Endothelial cell of umbilical vein (primary cell): ENCODE measurements around the gene TECPR2. TPM values are rescaled to one million over a fixed set of nuclear protein-coding genes. Genes with fewer than 3 reads are reported as not detected.

Source experiments
- BruUV-seq: library from RNA; stranded (reverse); fragments of 400-500 nt; replicated peaks from 2 replicates; lab custom pipeline; 2021; lab: Mats Ljungman, UMichigan
- CTCF ChIA-PET: fragments of 300-600, 350-600 bp; sonication (Branson Sonifier 250); formaldehyde crosslinking; loops from one replicate; lab custom pipeline; 2021; ENCODE audit warnings: antibody characterized with exemption, inconsistent platforms; lab: Charles Lee
- POLR2A ChIA-PET: fragments of 300-600, 350-600 bp; sonication (Branson Sonifier 250); formaldehyde crosslinking; loops from one replicate; lab custom pipeline; 2021; ENCODE audit warnings: antibody characterized with exemption, inconsistent platforms; lab: Charles Lee
- DNase-seq: peaks from one replicate; pipeline ENCODE4 v3.0.0-alpha.2; 2011; ENCODE audit warnings: low read depth, low spot score
- FAIRE-seq: peaks from 2 replicates; lab custom pipeline; 2011; peaks lifted over from hg19 to GRCh38; lab: Jason Lieb, UNC
- H2AFZ ChIP-seq: 2 replicates; pipeline ENCODE4 v1.6.0; 2012; ENCODE audit warnings: low read depth, low read length, control low read depth, inconsistent platforms
- H3K27ac ChIP-seq: 2 replicates; pipeline ENCODE4 v1.5.1; 2011; ENCODE audit warnings: low read depth, mild to moderate bottlenecking, control low read depth, low read length, moderate library complexity; ENCODE audit not compliant: insufficient read depth
- H3K27me3 ChIP-seq, 2 experiments: 2 replicates each; pipeline versions ENCODE4 v1.6.0 to v1.6.1; 2011; ENCODE audit warnings: low read length in 2 of 2, mixed read lengths in 1 of 2; ENCODE audit not compliant: control insufficient read depth in 2 of 2, insufficient read depth in 2 of 2
- H3K36me3 ChIP-seq, 2 experiments: 2 replicates in 1 of 2; 3 replicates in 1 of 2; pipeline ENCODE4 v1.5.1; 2011; ENCODE audit warnings: low read length in 2 of 2, mild to moderate bottlenecking in 1 of 2, moderate library complexity in 1 of 2; ENCODE audit not compliant: control insufficient read depth in 2 of 2, insufficient read depth in 2 of 2; ENCODE audit errors: extremely low read depth in 1 of 2
- H3K4me1 ChIP-seq: 3 replicates; pipeline ENCODE4 v1.5.1; 2011; ENCODE audit warnings: mild to moderate bottlenecking, low read length; ENCODE audit not compliant: control insufficient read depth, insufficient read depth; ENCODE audit errors: extremely low read depth
- H3K4me2 ChIP-seq: 2 replicates; pipeline ENCODE4 v1.6.1; 2011; ENCODE audit warnings: low read length, control low read depth, mixed read lengths; ENCODE audit not compliant: insufficient read depth
- H3K4me3 ChIP-seq, 3 experiments: fragments of 200-600 bp in 1 of 3; sonication (generic), shearing (Covaris generic) in 1 of 3; replicated peaks in 1 of 3; 2 replicates each; pipeline ENCODE4 v1.5.1; 2011 to 2016; ENCODE audit warnings: control low read depth in 3 of 3, low read length in 3 of 3, mild to moderate bottlenecking in 2 of 3, inconsistent platforms in 1 of 3, low read depth in 1 of 3, moderate library complexity in 1 of 3; ENCODE audit not compliant: insufficient read depth in 1 of 3
- H3K79me2 ChIP-seq: 2 replicates; pipeline ENCODE4 v1.6.0; 2012; ENCODE audit warnings: low read length, inconsistent platforms; ENCODE audit not compliant: control insufficient read depth, insufficient read depth
- H3K9ac ChIP-seq: replicated peaks from 2 replicates; pipeline ENCODE3; 2011; ENCODE audit warnings: low read length, control low read depth; ENCODE audit not compliant: insufficient read depth; ENCODE audit errors: extremely low read depth
- H3K9me1 ChIP-seq: replicated peaks from 3 replicates; pipeline ENCODE4 v1.6.0; 2011; ENCODE audit warnings: mild to moderate bottlenecking, low read length; ENCODE audit not compliant: control insufficient read depth, insufficient read depth; ENCODE audit errors: extremely low read depth
- H3K9me3 ChIP-seq: replicated peaks from 2 replicates; pipeline ENCODE4 v1.5.1; 2012; ENCODE audit warnings: low read length, inconsistent platforms; ENCODE audit not compliant: control insufficient read depth, insufficient read depth
- H4K20me1 ChIP-seq: replicated peaks from 2 replicates; pipeline ENCODE3; 2011; ENCODE audit warnings: mild to moderate bottlenecking, low read length; ENCODE audit not compliant: control insufficient read depth, insufficient read depth; ENCODE audit errors: extremely low read depth
- CTCF ChIP-seq, 2 donors: IDR thresholded peaks; 1 replicate in 1 of 2; 2 replicates in 1 of 2; pipeline ENCODE4 v1.5.1; 2011; ENCODE audit warnings: low read length in 2 of 2, mild to moderate bottlenecking in 2 of 2, moderate library complexity in 2 of 2, control low read depth in 1 of 2, inconsistent platforms in 1 of 2, low read depth in 1 of 2; ENCODE audit not compliant: insufficient read depth in 1 of 2; ENCODE audit errors: extremely low read depth in 1 of 2
- EZH2 ChIP-seq: IDR thresholded peaks from 2 replicates; pipeline ENCODE4 v1.6.1; 2012; ENCODE audit warnings: borderline replicate concordance, low read depth, mild to moderate bottlenecking, moderate library complexity, low read length, inconsistent platforms; ENCODE audit not compliant: severe bottlenecking
- FOS ChIP-seq: IDR thresholded peaks from 2 replicates; pipeline ENCODE4 v1.6.1; 2011; ENCODE audit warnings: mild to moderate bottlenecking, low read length, moderate library complexity, borderline replicate concordance; ENCODE audit not compliant: insufficient read depth
- GATA2 ChIP-seq: IDR thresholded peaks from 2 replicates; pipeline ENCODE4 v1.7.0; 2011; ENCODE audit warnings: low read depth, mild to moderate bottlenecking, moderate library complexity, mixed read lengths, low read length; ENCODE audit not compliant: insufficient read length, insufficient read depth
- JUN ChIP-seq: IDR thresholded peaks from 2 replicates; pipeline ENCODE4 v1.6.1; 2011; ENCODE audit warnings: borderline replicate concordance, low read depth; ENCODE audit not compliant: insufficient read length, insufficient read depth
- MAX ChIP-seq: IDR thresholded peaks from 2 replicates; pipeline ENCODE4 v1.6.1; 2011; ENCODE audit not compliant: insufficient read depth, insufficient read length
- MYC ChIP-seq: IDR thresholded peaks from one replicate; pipeline ENCODE4 v1.6.1; 2011; ENCODE audit warnings: mild to moderate bottlenecking, low read depth, low read length
- POLR2A ChIP-seq: IDR thresholded peaks from 2 replicates; pipeline ENCODE4 v1.6.1; 2012; ENCODE audit warnings: low read depth, mild to moderate bottlenecking, control low read depth, low read length
- POLR2AphosphoS5 ChIP-seq: IDR thresholded peaks from 2 replicates; pipeline ENCODE4 v1.6.1; 2012; ENCODE audit warnings: low read depth, mild to moderate bottlenecking, control low read depth, low read length, moderate library complexity; ENCODE audit not compliant: insufficient read depth
- dilution Hi-C: fragments of 300-500 bp; cut with MboI; formaldehyde crosslinking; loops from one replicate; pipeline ENCODE4 v1.15.0; 2019; ENCODE audit warnings: low sequenced_read_pairs; ENCODE audit not compliant: extremely low pct_ligation_motif_present
- intact Hi-C: fragments of 100-400 bp; cut with micrococcal nuclease; formaldehyde crosslinking; loops from one replicate; pipeline ENCODE4 v1.10.0; 2022
- polyA plus RNA-seq, 4 experiments: library from polyadenylated mRNA; depleted of rRNA in 3 of 4; stranded (reverse) in 3 of 4; unstranded in 1 of 4; fragments of >200 nt; gene quantifications; 2 replicates each; pipeline versions ENCODE4 v1.2.1 to v1.2.3, GENCODE V29; 2011 to 2012; ENCODE audit warnings: missing spikeins in 1 of 4
- total RNA-seq: library from RNA; stranded (reverse); gene quantifications from 2 replicates; pipeline ENCODE4 v1.2.3, GENCODE V29; 2021

The TECPR2 gene
- total and polyA plus RNA-seq, 2 donors (not counting 3 experiments of a cell fraction or from before 2014, with no cell fraction given): 8.9 to 21.5 TPM

GRCh38 chr14:102479777-102480176 lies 117.0 kb downstream of the TECPR2 start:
- Histone ChIP-seq H4K20me1 (no peaks in the 10 kb centered on the region), H3K4me3 (no peak overlapping the region), H2AFZ (no peak overlapping the region), H3K9ac (no peak overlapping the region), H3K9me1 (no peaks in the 10 kb centered on the region), H3K4me2 (no peak overlapping the region), H3K79me2 (no peaks in the 10 kb centered on the region), H3K27ac (no peak overlapping the region), H3K36me3 (no peaks in the 10 kb centered on the region), H3K4me1 (no peaks in the 10 kb centered on the region), H3K27me3 (no peaks in the 10 kb centered on the region), H3K9me3 (no peaks in the 10 kb centered on the region)
- CTCF ChIA-PET: no interaction called here
- intact Hi-C loops (no loop called here), dilution Hi-C loops (no loop called here)
- no peak for TF ChIP-seq MAX
- TF ChIP-seq GATA2: no peak
- TF ChIP-seq MYC: no peak
- no peak for TF ChIP-seq JUN
- no peak for TF ChIP-seq CTCF (IDR thresholded peaks at IDR 0.05; ENCODE audit: extremely low read depth in 1 of 2, insufficient read depth in 1 of 2, low read depth in 1 of 2, low read length in 2 of 2)
- no peak for TF ChIP-seq EZH2
- no peak for TF ChIP-seq POLR2AphosphoS5
- no peak for TF ChIP-seq FOS
- TF ChIP-seq POLR2A: no peak
- DNase-seq (no peak), FAIRE-seq (no peak)
- no TSS peak for BruUV-seq
- POLR2A ChIA-PET: no interaction called here
